CD8-positive, alpha-beta memory T cell (primary cell): Measurements from ENCODE around the gene C6. TPM values are rescaled to one million over a fixed set of nuclear protein-coding genes. Genes with fewer than 3 reads are reported as not detected.
"Not testable (repeated sequence)": the region's sequence is repeated elsewhere in the genome, so short reads cannot be mapped to it uniquely, and the experiment has no call there.

Experiments
- CTCF ChIA-PET: fragments of 350-600 bp; sonication (Branson Sonifier 250); formaldehyde crosslinking; loops from one replicate; lab custom pipeline; 2021; ENCODE audit warnings: antibody characterized with exemption; lab: Charles Lee
- POLR2A ChIA-PET: fragments of 350-600 bp; sonication (Branson Sonifier 250); formaldehyde crosslinking; loops from one replicate; lab custom pipeline; 2021; ENCODE audit warnings: antibody characterized with exemption; lab: Charles Lee
- DNase-seq, 5 donors: peaks; one replicate each; pipeline versions ENCODE4 v3.0.0 to v3.0.0-alpha.2; 2020 to 2022; ENCODE audit warnings: mixed read lengths in 1 of 5
- H3K27ac ChIP-seq: one replicate; pipeline ENCODE4 v1.7.0; 2013; ENCODE audit warnings: low read depth, mild to moderate bottlenecking, low read length, moderate library complexity
- H3K27me3 ChIP-seq: 2 replicates; pipeline ENCODE4 v1.7.0; 2013; ENCODE audit warnings: low read length, mild to moderate bottlenecking; ENCODE audit not compliant: insufficient read depth, poor library complexity, severe bottlenecking
- H3K36me3 ChIP-seq: 2 replicates; pipeline ENCODE4 v1.7.0; 2013; ENCODE audit warnings: mild to moderate bottlenecking, low read length, moderate library complexity; ENCODE audit not compliant: insufficient read depth
- H3K4me1 ChIP-seq: 2 replicates; pipeline ENCODE4 v1.7.0; 2013; ENCODE audit warnings: mild to moderate bottlenecking, low read length, moderate library complexity; ENCODE audit not compliant: insufficient read depth
- H3K4me3 ChIP-seq: 2 replicates; pipeline ENCODE4 v1.7.0; 2013; ENCODE audit warnings: mild to moderate bottlenecking, low read length
- H3K9me3 ChIP-seq: 2 replicates; pipeline ENCODE4 v1.7.0; 2013; ENCODE audit warnings: mild to moderate bottlenecking, low read length
- H3K27ac Mint-ChIP-seq, 8 donors: one replicate each; pipeline ENCODE4 v1.8.0; 2020 to 2021; ENCODE audit warnings: mixed read lengths in 8 of 8, mild to moderate bottlenecking in 6 of 8, inconsistent platforms in 3 of 8, moderate library complexity in 3 of 8
- H3K27me3 Mint-ChIP-seq, 2 donors: one replicate each; pipeline ENCODE4 v1.8.0; 2020 to 2021; ENCODE audit warnings: mixed read lengths in 2 of 2, mild to moderate bottlenecking in 1 of 2, moderate library complexity in 1 of 2
- H3K36me3 Mint-ChIP-seq, 3 donors: one replicate each; pipeline ENCODE4 v1.8.0; 2020 to 2021; ENCODE audit warnings: mixed read lengths in 3 of 3, inconsistent platforms in 1 of 3, mild to moderate bottlenecking in 1 of 3
- H3K4me1 Mint-ChIP-seq, 3 donors: one replicate each; pipeline ENCODE4 v1.8.0; 2020 to 2021; ENCODE audit warnings: mixed read lengths in 3 of 3, inconsistent platforms in 1 of 3, mild to moderate bottlenecking in 1 of 3
- H3K4me3 Mint-ChIP-seq, 7 donors: one replicate each; pipeline ENCODE4 v1.8.0; 2020 to 2021; ENCODE audit warnings: mixed read lengths in 7 of 7, mild to moderate bottlenecking in 6 of 7, moderate library complexity in 4 of 7, inconsistent platforms in 2 of 7
- H3K9me3 Mint-ChIP-seq, 5 donors: one replicate each; pipeline ENCODE4 v1.8.0; 2020 to 2022; ENCODE audit warnings: mixed read lengths in 5 of 5, mild to moderate bottlenecking in 3 of 5, moderate library complexity in 2 of 5, inconsistent platforms in 1 of 5
- polyA plus RNA-seq: library from polyadenylated mRNA; unstranded; fragments of 300-500 nt; fragmentation: Illumina TruSeq; gene quantifications from one replicate; pipeline ENCODE4 v1.2.3, GENCODE V29; 2021
- total RNA-seq, 2 experiments: library from RNA; stranded (reverse); gene quantifications; one replicate each; pipeline ENCODE4 v1.2.3, GENCODE V29; 2021

C6 gene
- total and polyA plus RNA-seq, 3 experiments from 2014 or later, result not detected

DNA sequence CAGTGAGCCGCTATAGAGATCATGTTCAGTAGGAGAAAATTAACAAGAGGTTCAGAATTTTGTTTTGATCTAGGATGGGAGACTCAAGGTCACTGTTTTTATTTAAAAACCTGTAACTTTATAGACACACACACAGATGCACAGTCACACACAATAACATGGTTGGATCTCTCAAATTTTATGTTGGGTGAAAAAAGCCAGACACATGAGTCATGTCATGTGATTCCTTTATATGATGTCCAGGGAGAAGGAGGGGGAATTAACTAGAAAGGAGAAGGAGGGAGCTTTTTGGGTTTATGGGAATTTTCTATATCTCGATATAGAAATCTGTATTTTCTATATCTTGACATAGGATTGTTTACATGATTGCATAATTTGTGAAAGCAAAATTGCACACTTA lies 17.1 kb downstream of the C6 start:
- H3K4me3 ChIP-seq, result no peak overlapping the region
- H3K9me3 Mint-ChIP-seq, result peaks cover 0 to 3% (median 2%) of the 10 kb centered on the region in 5 donors
- H3K27ac Mint-ChIP-seq, result no peak overlapping the region
- CTCF ChIA-PET, result no interaction called here
- H3K27ac ChIP-seq, result no peak overlapping the region
- no peaks in the 10 kb centered on the region for H3K27me3 ChIP-seq
- H3K4me3 Mint-ChIP-seq, result no peak overlapping the region
- no peaks in the 10 kb centered on the region for H3K27me3 Mint-ChIP-seq
- no peak for DNase-seq
- POLR2A ChIA-PET, result no interaction called here
- no peaks in the 10 kb centered on the region for H3K36me3 ChIP-seq
- no peaks in the 10 kb centered on the region for H3K4me1 ChIP-seq
- H3K36me3 Mint-ChIP-seq, result no peaks in the 10 kb centered on the region
- H3K9me3 ChIP-seq, result no peaks in the 10 kb centered on the region
- no peaks in the 10 kb centered on the region for H3K4me1 Mint-ChIP-seq

GRCh38 chr5:41195228-41195627 lies 18.1 kb downstream of the C6 start:
- Histone ChIP-seq H3K27me3 (no peaks in the 10 kb centered on the region), H3K27ac (no peak overlapping the region), H3K36me3 (no peaks in the 10 kb centered on the region), H3K9me3 (no peaks in the 10 kb centered on the region), H3K4me3 (no peak overlapping the region), H3K4me1 (no peaks in the 10 kb centered on the region)
- H3K4me3 Mint-ChIP-seq, result no peak overlapping the region
- no peak overlapping the region for H3K27ac Mint-ChIP-seq
- no peaks in the 10 kb centered on the region for H3K27me3 Mint-ChIP-seq
- no peak for DNase-seq
- H3K36me3 Mint-ChIP-seq, result no peaks in the 10 kb centered on the region
- POLR2A ChIA-PET, result no interaction called here
- peaks cover 0 to 3% (median 2%) of the 10 kb centered on the region in 5 donors for H3K9me3 Mint-ChIP-seq
- CTCF ChIA-PET, result no interaction called here
- H3K4me1 Mint-ChIP-seq, result no peaks in the 10 kb centered on the region

- H3K4me3 ChIP-seq, result no peak overlapping the region
- H3K4me3 Mint-ChIP-seq, result no peak overlapping the region
- DNase-seq, result no peak
- H3K27ac Mint-ChIP-seq, result no peak overlapping the region
- H3K9me3 Mint-ChIP-seq, result peaks cover 0 to 3% (median 0%) of the 10 kb centered on the region in 5 donors
- ChIA-PET CTCF (no interaction called here), POLR2A (no interaction called here)
- H3K4me1 ChIP-seq, result no peaks in the 10 kb centered on the region
- H3K27ac ChIP-seq, result no peak overlapping the region
- no peaks in the 10 kb centered on the region for H3K4me1 Mint-ChIP-seq
- no peaks in the 10 kb centered on the region for H3K36me3 ChIP-seq
- no peaks in the 10 kb centered on the region for H3K27me3 ChIP-seq
- H3K9me3 ChIP-seq, result no peaks in the 10 kb centered on the region
- no peaks in the 10 kb centered on the region for H3K27me3 Mint-ChIP-seq
- H3K36me3 Mint-ChIP-seq, result no peaks in the 10 kb centered on the region
These were observed 19.0 kb downstream of the C6 start for GRCh38 chr5:41194339-41194738.

DNA sequence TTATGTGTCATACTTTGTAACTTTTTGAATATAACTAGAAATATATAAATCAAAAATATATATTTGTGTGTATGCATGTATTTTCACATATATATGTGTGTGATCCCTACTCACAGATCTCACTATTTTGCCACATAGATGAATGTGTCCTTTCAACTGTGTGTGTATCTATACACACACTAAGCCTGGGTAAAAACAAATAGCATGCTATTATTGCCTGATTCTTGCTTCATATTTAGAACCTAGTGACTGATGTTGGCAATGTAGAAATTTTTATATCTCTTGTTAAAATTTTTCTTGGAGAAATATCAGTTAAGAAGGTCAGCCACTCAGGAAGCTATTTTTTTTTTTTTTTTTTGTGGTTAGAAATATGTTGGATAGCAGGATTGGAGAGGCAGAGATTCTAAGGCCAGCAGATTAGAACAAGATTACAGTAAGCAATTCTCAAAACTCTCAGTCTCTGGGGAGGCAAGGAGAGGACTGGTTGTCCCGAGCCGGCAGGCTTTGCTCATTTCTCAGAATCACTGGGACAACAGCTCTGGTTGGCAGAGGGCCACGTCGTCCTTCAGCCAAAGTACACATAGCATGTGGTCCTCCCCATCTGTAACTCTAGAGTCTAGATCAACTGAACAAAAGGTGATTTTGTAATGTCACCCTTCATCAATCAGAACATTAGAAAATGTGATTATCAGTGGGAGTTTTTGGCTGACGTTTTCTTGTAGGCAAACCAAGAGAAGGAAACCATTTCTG lies 19.7 kb downstream of the C6 start:
- Mint-ChIP-seq H3K27me3 (no peaks in the 10 kb centered on the region), H3K36me3 (no peaks in the 10 kb centered on the region), H3K27ac (no peak overlapping the region), H3K4me3 (no peak overlapping the region), H3K9me3 (peaks cover 0 to 3% (median 0%) of the 10 kb centered on the region in 5 donors), H3K4me1 (no peaks in the 10 kb centered on the region)
- H3K27me3 ChIP-seq, result no peaks in the 10 kb centered on the region
- H3K27ac ChIP-seq, result no peak overlapping the region
- CTCF ChIA-PET, result no interaction called here
- no peaks in the 10 kb centered on the region for H3K9me3 ChIP-seq
- no peak overlapping the region for H3K4me3 ChIP-seq
- POLR2A ChIA-PET, result no interaction called here
- no peaks in the 10 kb centered on the region for H3K4me1 ChIP-seq
- no peaks in the 10 kb centered on the region for H3K36me3 ChIP-seq
- DNase-seq, result no peak

GRCh38 chr5:41191249-41191648 lies 22.1 kb downstream of the C6 start:
- H3K4me3 ChIP-seq, result no peak overlapping the region
- no peaks in the 10 kb centered on the region for H3K36me3 Mint-ChIP-seq
- no peak overlapping the region for H3K27ac Mint-ChIP-seq
- no peaks in the 10 kb centered on the region for H3K4me1 Mint-ChIP-seq
- no peak for DNase-seq
- no peaks in the 10 kb centered on the region for H3K4me1 ChIP-seq
- no peaks in the 10 kb centered on the region for H3K27me3 ChIP-seq
- no peak overlapping the region for H3K4me3 Mint-ChIP-seq
- peaks cover 0 to 2% (median 0%) of the 10 kb centered on the region in 5 donors for H3K9me3 Mint-ChIP-seq
- no peaks in the 10 kb centered on the region for H3K36me3 ChIP-seq
- ChIA-PET POLR2A (no interaction called here), CTCF (no interaction called here)
- H3K9me3 ChIP-seq, result no peaks in the 10 kb centered on the region
- H3K27ac ChIP-seq, result no peak overlapping the region
- no peaks in the 10 kb centered on the region for H3K27me3 Mint-ChIP-seq

- Mint-ChIP-seq H3K27ac (no peak overlapping the region), H3K4me1 (no peaks in the 10 kb centered on the region), H3K9me3 (peaks cover 0 to 2% (median 0%) of the 10 kb centered on the region in 5 donors), H3K4me3 (no peak overlapping the region), H3K36me3 (no peaks in the 10 kb centered on the region), H3K27me3 (no peaks in the 10 kb centered on the region)
- no peak overlapping the region for H3K4me3 ChIP-seq
- H3K27me3 ChIP-seq, result no peaks in the 10 kb centered on the region
- no peak for DNase-seq
- H3K27ac ChIP-seq, result no peak overlapping the region
- ChIA-PET POLR2A (no interaction called here), CTCF (no interaction called here)
- H3K36me3 ChIP-seq, result no peaks in the 10 kb centered on the region
- H3K9me3 ChIP-seq, result no peaks in the 10 kb centered on the region
- no peaks in the 10 kb centered on the region for H3K4me1 ChIP-seq
These were observed 27.2 kb downstream of the C6 start for GRCh38 chr5:41186143-41186542.

GRCh38 chr5:41183331-41183730 lies 30.0 kb downstream of the C6 start:
- H3K27ac Mint-ChIP-seq, H3K9me3 Mint-ChIP-seq, DNase-seq, H3K9me3 ChIP-seq, POLR2A ChIA-PET, H3K36me3 ChIP-seq, H3K4me1 Mint-ChIP-seq, H3K27me3 Mint-ChIP-seq, H3K4me3 ChIP-seq, H3K27ac ChIP-seq, H3K4me3 Mint-ChIP-seq, H3K4me1 ChIP-seq, H3K36me3 Mint-ChIP-seq, CTCF ChIA-PET, H3K27me3 ChIP-seq: not testable (repeated sequence)

DNA sequence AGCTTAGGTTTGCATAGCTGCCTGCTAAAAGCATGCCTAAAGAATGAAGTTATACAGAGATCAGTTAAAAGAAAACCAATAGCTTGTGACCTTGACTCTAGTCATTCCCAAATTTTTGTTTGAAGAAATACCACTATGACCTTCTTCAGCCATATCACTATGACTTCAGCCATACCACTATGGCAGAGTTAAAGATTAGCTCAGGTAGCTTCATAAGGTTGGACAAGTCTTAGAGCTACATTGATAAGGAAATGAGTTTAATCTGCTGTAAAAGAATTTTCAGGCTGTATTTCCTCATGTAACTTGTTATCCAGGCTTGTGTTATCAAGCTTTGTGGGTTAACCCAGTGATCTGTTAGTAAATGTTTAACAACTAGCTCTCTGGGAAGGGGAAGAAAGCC lies 30.7 kb downstream of the C6 start:
- Mint-ChIP-seq H3K4me1 (no peaks in the 10 kb centered on the region), H3K27me3 (no peaks in the 10 kb centered on the region), H3K4me3 (no peak overlapping the region), H3K36me3 (no peaks in the 10 kb centered on the region), H3K27ac (no peak overlapping the region), H3K9me3 (peaks cover 0 to 2% (median 0%) of the 10 kb centered on the region in 5 donors)
- H3K9me3 ChIP-seq, result no peaks in the 10 kb centered on the region
- H3K4me3 ChIP-seq, result no peak overlapping the region
- H3K36me3 ChIP-seq, result no peaks in the 10 kb centered on the region
- H3K4me1 ChIP-seq, result no peaks in the 10 kb centered on the region
- H3K27me3 ChIP-seq, result no peaks in the 10 kb centered on the region
- ChIA-PET POLR2A (no interaction called here), CTCF (no interaction called here)
- no peak for DNase-seq
- H3K27ac ChIP-seq, result no peak overlapping the region
